Large intestine (tissue), 3 donors: ENCODE results near the gene ZNF829. TPM values are rescaled to one million over a fixed set of nuclear protein-coding genes. Genes with fewer than 3 reads are reported as not detected.

Experiments used
- DNase-seq, 2 donors: peaks; one replicate each; pipeline versions ENCODE4 v3.0.0 to v3.0.0-alpha.2; 2013
- H3K27ac ChIP-seq: one replicate; pipeline ENCODE4 v1.5.1; 2013; ENCODE audit warnings: low read length
- H3K27me3 ChIP-seq: 2 replicates; pipeline ENCODE4 v1.6.1; 2013; ENCODE audit warnings: low read length; ENCODE audit not compliant: control insufficient read depth, insufficient read depth
- H3K36me3 ChIP-seq: 2 replicates; pipeline ENCODE4 v1.6.1; 2013; ENCODE audit warnings: low read length; ENCODE audit not compliant: control insufficient read depth, insufficient read depth
- H3K4me1 ChIP-seq: one replicate; pipeline ENCODE4 v1.6.1; 2013; ENCODE audit warnings: low read length; ENCODE audit not compliant: control insufficient read depth, insufficient read depth
- H3K4me3 ChIP-seq: one replicate; pipeline ENCODE4 v1.5.1; 2013; ENCODE audit warnings: low read length
- H3K9me3 ChIP-seq: one replicate; pipeline ENCODE4 v1.6.1; 2013; ENCODE audit warnings: mild to moderate bottlenecking, low read depth, low read length, moderate library complexity; ENCODE audit not compliant: control insufficient read depth
- WGBS: methylation state at CpG from one replicate; pipeline ENCODE4 v1.1.5; 2013; ENCODE audit warnings: low lambda C conversion rate; ENCODE audit not compliant: insufficient coverage; 5-methylcytosine and 5-hydroxymethylcytosine counted together
- polyA plus RNA-seq: library from polyadenylated mRNA; unstranded; fragments of 120-200 nt; gene quantifications from one replicate; pipeline ENCODE4 v1.2.1, GENCODE V29; 2013

Gene ZNF829
- polyA plus RNA-seq, 1 donor: 2.6 TPM

- Histone ChIP-seq H3K9me3 (peaks cover 47% of the 10 kb centered on the region), H3K36me3 (peaks cover 16% of the 10 kb centered on the region)
Measured at GRCh38 chr19:36891768-36892357, 24.2 kb downstream of the ZNF829 start.

DNA sequence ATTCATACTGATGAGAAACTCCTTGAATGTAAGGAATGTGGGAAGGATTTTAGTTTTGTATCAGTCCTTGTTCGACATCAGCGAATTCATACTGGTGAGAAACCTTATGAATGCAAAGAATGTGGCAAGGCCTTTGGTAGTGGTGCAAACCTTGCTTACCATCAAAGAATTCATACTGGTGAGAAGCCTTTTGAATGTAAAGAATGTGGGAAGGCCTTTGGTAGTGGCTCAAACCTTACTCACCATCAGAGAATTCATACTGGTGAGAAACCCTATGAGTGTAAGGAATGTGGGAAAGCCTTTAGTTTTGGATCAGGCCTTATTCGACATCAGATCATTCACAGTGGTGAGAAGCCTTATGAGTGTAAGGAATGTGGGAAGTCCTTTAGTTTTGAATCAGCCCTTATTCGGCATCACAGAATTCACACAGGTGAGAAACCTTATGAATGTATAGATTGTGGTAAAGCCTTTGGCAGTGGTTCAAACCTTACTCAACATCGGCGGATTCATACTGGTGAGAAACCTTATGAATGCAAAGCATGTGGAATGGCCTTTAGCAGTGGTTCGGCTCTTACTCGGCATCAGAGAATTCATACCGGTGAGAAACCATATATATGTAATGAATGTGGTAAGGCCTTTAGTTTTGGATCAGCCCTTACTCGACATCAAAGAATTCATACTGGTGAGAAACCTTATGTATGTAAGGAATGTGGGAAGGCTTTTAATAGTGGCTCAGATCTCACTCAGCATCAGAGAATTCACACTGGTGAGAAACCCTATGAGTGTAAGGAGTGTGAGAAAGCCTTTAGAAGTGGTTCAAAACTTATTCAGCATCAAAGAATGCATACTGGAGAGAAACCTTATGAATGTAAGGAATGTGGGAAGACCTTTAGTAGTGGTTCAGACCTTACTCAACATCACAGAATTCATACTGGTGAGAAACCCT lies 38.8 kb downstream of the ZNF829 start:
- no CpG with 5 or more reads among the region's 10 CpGs for WGBS
- Histone ChIP-seq H3K4me3 (no peak overlapping the region), H3K27me3 (no peaks in the 10 kb centered on the region), H3K9me3 (peaks cover 53% of the 10 kb centered on the region), H3K27ac (no peak overlapping the region), H3K4me1 (no peaks in the 10 kb centered on the region), H3K36me3 (peaks cover 18% of the 10 kb centered on the region)
- DNase-seq: no peak

More at GRCh38 chr19:36891768-36892357, 24.2 kb downstream of the ZNF829 start:
- Histone ChIP-seq H3K4me1 (no peaks in the 10 kb centered on the region), H3K27me3 (no peaks in the 10 kb centered on the region), H3K4me3 (no peak overlapping the region), H3K27ac (no peak overlapping the region)
- no CpG with 5 or more reads among the region's 3 CpGs for WGBS
- no peak for DNase-seq

DNA sequence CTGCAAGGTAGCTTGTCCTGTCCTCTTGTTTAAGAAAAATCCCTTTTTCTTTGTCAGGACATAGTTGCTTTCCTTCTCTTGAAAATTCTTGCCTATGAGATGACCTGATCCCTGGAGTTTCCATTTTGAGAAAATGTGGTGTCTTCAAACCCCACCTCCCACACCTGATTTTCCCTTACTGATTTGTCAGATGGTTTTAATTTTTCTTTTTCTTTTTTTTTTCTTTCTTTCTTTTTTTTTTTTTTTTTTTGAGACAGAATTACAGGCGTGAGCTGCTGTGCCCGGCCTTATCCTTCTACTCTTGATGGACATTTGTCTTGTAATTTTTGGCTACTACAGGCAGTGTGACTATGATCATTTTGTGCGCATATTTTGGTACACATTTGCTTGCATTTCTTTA lies 64.2 kb downstream of the ZNF829 start:
- H3K36me3 ChIP-seq: peaks cover 7% of the 10 kb centered on the region
- peaks cover 22% of the 10 kb centered on the region for H3K9me3 ChIP-seq
- peaks cover 2% of the 10 kb centered on the region for H3K4me1 ChIP-seq
- WGBS: no CpG with 5 or more reads among the region's 3 CpGs
- peak overlapping the region; percentile 61 for H3K4me3 ChIP-seq
- H3K27ac ChIP-seq: no peak overlapping the region
- no peaks in the 10 kb centered on the region for H3K27me3 ChIP-seq
- DNase-seq: no peak

DNA sequence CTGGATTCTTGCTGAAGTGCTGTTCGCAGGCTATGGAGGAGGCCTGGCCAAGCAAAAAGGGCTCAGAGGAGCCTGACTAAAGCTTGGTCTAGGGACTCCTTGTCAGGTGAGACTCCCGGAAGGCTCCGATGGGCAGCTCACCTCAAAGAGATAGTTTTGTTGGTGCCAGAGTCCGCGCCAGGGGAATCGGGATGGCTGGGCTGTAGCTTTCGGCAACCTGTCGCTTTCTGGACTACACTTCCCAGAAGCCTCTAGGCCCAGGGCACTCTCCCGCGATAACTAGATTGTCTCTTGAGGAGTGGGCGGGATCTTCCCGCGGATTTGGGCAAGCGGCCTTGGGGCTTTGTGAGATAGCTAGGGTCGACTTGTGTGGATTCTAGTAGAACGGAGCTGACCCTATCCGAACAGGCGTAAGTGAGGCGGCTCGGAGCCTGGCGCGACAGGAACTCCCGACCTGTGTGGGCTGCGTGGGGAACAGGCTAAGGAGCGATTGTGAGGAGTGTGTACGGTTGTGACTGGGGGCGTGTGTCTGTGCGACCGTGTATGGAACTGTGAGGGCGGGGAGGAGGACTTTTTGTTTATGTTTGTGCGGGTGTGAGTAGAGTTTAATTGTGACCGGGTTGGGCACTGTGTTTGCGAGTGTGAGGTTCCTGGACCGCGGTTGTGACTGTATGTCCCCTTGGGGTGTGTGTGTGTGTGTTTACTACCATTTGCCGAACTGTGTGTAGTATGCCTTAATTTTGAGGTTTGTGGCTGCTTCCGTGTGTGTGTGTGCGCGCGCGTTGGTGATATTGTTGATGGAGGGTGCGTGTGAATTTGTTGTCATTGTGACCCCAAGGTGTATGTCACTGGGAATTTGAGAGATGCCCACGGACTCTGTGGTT lies 65.3 kb downstream of the ZNF829 start, which contains the start of gene ZNF345:
Gene ZNF345, plus strand, starts transcription at position 318 of the 884 bp plus-strand sequence. CDS start 25,955 bp downstream, outside the sequence.
- DNase-seq: peak; percentile 90 to 98
- no CpG with 5 or more reads among the region's 43 CpGs for WGBS
- peaks cover 2% of the 10 kb centered on the region for H3K4me1 ChIP-seq
- H3K9me3 ChIP-seq: peaks cover 15% of the 10 kb centered on the region
- H3K27me3 ChIP-seq: no peaks in the 10 kb centered on the region
- H3K27ac ChIP-seq: peak within 1 kb of the TSS; percentile 89
- H3K4me3 ChIP-seq: peak within 1 kb of the TSS; percentile 61
- peaks cover 7% of the 10 kb centered on the region for H3K36me3 ChIP-seq

DNA sequence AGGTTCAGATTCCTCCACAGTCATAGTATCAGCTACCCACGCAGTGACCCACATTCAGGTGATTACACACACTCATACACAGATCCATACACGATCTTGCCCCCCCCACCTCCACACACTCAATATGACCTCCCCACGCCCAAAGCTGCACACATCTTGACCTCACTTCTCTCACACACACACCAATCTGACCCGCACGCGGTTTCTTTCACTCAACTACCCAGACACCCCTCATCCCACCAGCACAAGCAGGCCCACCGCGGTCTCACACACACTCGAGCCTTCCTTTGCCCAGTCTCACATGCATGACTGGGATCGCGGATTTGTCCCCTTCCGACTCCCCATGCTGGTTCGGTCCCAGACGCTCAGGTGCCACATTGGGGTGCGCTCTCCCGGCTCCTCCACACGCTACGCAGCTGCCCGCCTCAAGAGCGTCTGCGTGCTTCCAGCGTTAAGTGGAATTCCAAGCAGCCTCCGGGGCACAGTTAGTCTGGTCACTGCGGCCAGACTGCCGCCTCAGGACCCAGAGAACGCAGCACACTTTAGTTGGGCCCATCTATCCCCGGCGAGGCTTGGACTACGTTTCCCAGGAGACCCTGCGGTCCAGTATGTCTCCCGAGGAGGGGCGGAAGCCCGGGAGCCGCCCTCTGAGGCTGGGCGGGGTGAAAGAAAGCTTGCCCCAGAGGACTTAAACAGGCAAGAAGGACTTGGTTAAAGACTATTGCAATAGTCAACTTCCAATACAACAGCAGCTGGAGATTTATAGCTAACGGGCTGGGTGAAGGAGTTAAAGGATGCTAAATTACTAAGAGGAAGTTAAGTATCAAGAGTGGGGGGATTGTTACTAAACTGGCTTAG lies 66.2 kb downstream of the ZNF829 start:
- peaks cover 2% of the 10 kb centered on the region for H3K4me1 ChIP-seq
- DNase-seq: peak; percentile 91 to 96
- peaks cover 13% of the 10 kb centered on the region for H3K9me3 ChIP-seq
- peaks cover 7% of the 10 kb centered on the region for H3K36me3 ChIP-seq
- no peaks in the 10 kb centered on the region for H3K27me3 ChIP-seq
- WGBS: 8% methylated on average over 2 of the region's 36 CpGs
- peak overlapping the region; percentile 89 for H3K27ac ChIP-seq
- peak overlapping the region; percentile 61 for H3K4me3 ChIP-seq

DNA sequence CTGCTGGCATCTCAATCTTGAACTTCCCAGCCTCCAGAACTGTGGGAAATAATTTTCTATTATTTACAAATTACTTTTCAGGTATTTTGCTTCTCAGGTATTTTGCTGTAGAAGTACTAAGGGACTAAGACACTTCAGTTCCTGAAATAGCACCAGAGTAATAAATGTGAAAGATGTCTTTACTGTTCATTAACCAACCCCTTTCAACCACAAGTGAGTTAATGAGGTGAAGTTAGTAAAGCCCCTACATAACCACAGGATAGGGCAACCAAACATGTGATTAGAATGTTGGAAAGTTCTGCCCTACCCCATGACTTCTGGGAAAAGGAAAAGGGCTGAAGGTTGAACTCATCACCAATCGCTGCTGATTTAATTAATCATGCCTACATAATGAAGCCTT lies 68.1 kb downstream of the ZNF829 start:
- WGBS: no CpG with 5 or more reads among the region's 1 CpG
- H3K4me3 ChIP-seq: no peak overlapping the region
- H3K9me3 ChIP-seq: peaks cover 16% of the 10 kb centered on the region
- H3K4me1 ChIP-seq: peaks cover 2% of the 10 kb centered on the region
- H3K27ac ChIP-seq: no peak overlapping the region
- H3K27me3 ChIP-seq: no peaks in the 10 kb centered on the region
- H3K36me3 ChIP-seq: peaks cover 6% of the 10 kb centered on the region
- no peak for DNase-seq

DNA sequence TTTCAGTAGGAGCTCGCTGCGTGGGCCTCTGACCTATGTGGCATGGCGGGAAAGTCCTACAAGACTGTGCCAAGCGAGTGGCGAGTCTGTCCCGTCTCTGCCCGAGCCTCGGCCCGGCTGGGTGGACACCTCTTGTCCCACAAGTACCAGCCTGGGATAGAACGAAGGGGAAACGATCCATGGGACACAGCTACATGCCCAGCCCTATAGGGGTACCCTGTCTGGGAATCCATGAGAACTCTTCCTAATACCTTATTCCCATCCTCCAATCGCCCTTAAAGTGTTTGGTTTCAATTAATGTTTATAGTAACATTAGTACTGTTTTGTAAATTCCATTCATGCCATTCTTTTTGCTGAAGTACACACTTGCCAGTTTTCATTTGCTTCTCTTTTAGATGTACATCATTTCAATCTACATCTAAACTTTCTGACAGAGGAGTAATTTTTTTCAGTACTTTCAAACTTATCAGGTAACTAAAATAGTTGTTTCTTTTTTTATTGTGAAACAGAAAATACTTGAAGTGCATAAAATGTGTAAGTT lies 77.2 kb downstream of the ZNF829 start:
- H3K27ac ChIP-seq: peak overlapping the region; percentile 98
- H3K4me1 ChIP-seq: peaks cover 4% of the 10 kb centered on the region
- peaks cover 8% of the 10 kb centered on the region for H3K36me3 ChIP-seq
- peaks cover 26% of the 10 kb centered on the region for H3K9me3 ChIP-seq
- no peaks in the 10 kb centered on the region for H3K27me3 ChIP-seq
- no peak for DNase-seq
- WGBS: 33% methylated on average over 1 of the region's 12 CpGs
- peak overlapping the region; percentile 73 for H3K4me3 ChIP-seq
